ENCODE results near the gene CSTF1.

DNA sequence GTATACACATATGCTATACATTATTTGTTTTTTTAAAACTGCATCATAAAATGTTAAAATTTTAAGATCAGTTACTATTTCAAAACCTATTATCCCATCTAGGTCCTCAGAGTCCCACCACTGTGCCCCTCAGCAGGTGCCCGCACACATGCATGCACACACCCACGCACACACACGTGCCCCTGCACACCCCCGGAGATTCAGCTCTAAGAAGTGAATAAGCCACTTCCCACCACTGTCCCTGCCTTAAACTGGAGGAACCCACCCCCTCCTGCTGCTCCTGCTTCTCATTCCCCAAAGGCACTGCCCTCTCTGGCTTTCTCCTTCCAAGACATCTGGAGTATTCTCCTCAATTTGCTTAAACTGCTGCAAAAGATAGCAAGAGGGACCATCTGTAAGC is 39.1 kb upstream of the CSTF1 start:
- TF ChIP-seq POLR2A (IDR thresholded peaks at IDR 0.05), result no peak
- no peak for TF ChIP-seq CTCF (IDR thresholded peaks at IDR 0.05)

All from Peyer's patch (tissue), 4 donors.